GM12878 (cell line): ENCODE data around the gene ADGRG4. TPM values are rescaled to one million over a fixed set of nuclear protein-coding genes. Genes with fewer than 3 reads are reported as not detected.

ENCODE experiments used
- ATAC-seq: fragments of 200-7000 bp; cut with Tn5 transposase; 3 replicates; pipeline ENCODE4 v1.9.1; 2020; ENCODE audit warnings: mild to moderate bottlenecking, moderate library complexity
- BruUV-seq: library from RNA; stranded (reverse); fragments of 400-500 nt; replicated peaks from 2 replicates; lab custom pipeline; 2021; lab: Mats Ljungman, UMichigan
- CTCF ChIA-PET: fragments of 300-600 bp; sonication (Branson Sonifier 250); formaldehyde crosslinking; extraction: SDS; loops from one replicate; lab custom pipeline; 2021; ENCODE audit warnings: inconsistent platforms; lab: Yijun Ruan, JAX
- POLR2A ChIA-PET: fragments of 350-600 bp; formaldehyde crosslinking; extraction: SDS; loops from one replicate; lab custom pipeline; 2021; ENCODE audit warnings: inconsistent platforms; lab: Charles Lee
- RAD21 ChIA-PET: fragments of 300-600 bp; sonication (Branson Sonifier 250); formaldehyde crosslinking; loops from one replicate; lab custom pipeline; 2023; ENCODE audit warnings: antibody characterized with exemption; ENCODE audit not compliant: unreplicated experiment; lab: Charles Lee
- SMC1A ChIA-PET: fragments of 300-600 bp; sonication (Branson Sonifier 250); formaldehyde crosslinking; loops from one replicate; lab custom pipeline; 2023; ENCODE audit not compliant: unreplicated experiment, uncharacterized antibody; lab: Charles Lee
- DNase-seq: peaks from one replicate; pipeline ENCODE4 v3.0.0-alpha.2; 2011; ENCODE audit warnings: low read depth, low spot score
- FAIRE-seq: peaks from 3 replicates; lab custom pipeline; 2011; peaks lifted over from hg19 to GRCh38; lab: Jason Lieb, UNC
- H2AFZ ChIP-seq: 2 replicates; pipeline ENCODE4 v1.6.0; 2011; ENCODE audit warnings: low read depth, low read length, control low read depth; ENCODE audit not compliant: control insufficient read depth
- H3K27ac ChIP-seq: 2 replicates; pipeline ENCODE4 v1.5.1; 2011; ENCODE audit warnings: control low read depth; ENCODE audit not compliant: control insufficient read depth, insufficient read depth
- H3K27me3 ChIP-seq, 2 experiments: replicated peaks in 1 of 2; 2 replicates each; pipeline versions ENCODE4 v1.6.0 to v1.6.1; 2011; ENCODE audit warnings: low read length in 1 of 2; ENCODE audit not compliant: control insufficient read depth in 2 of 2, insufficient read depth in 2 of 2
- H3K36me3 ChIP-seq, 2 experiments: 2 replicates each; pipeline ENCODE4 v1.5.1; 2011; ENCODE audit warnings: low read length in 1 of 2; ENCODE audit not compliant: control insufficient read depth in 2 of 2, insufficient read depth in 2 of 2
- H3K4me1 ChIP-seq: 2 replicates; pipeline ENCODE4 v1.6.1; 2011; ENCODE audit warnings: mild to moderate bottlenecking, low read length, moderate library complexity, mixed read lengths; ENCODE audit not compliant: control insufficient read depth, insufficient read depth
- H3K4me2 ChIP-seq: 2 replicates; pipeline ENCODE4 v1.6.0; 2011; ENCODE audit warnings: control low read depth; ENCODE audit not compliant: control insufficient read depth, insufficient read depth
- H3K4me3 ChIP-seq: fragments of 200-600 bp; sonication (generic); 2 replicates; pipeline ENCODE4 v1.5.1; 2016
- H3K79me2 ChIP-seq: 2 replicates; pipeline ENCODE4 v1.6.0; 2011; ENCODE audit warnings: low read length; ENCODE audit not compliant: control insufficient read depth, insufficient read depth
- H3K9ac ChIP-seq: 2 replicates; pipeline ENCODE4 v1.8.0; 2011; ENCODE audit warnings: low read length, control low read depth, mixed read lengths; ENCODE audit not compliant: control insufficient read depth, insufficient read depth
- H3K9me3 ChIP-seq: replicated peaks from 3 replicates; pipeline ENCODE4 v1.5.1; 2011; ENCODE audit warnings: mild to moderate bottlenecking, low read length; ENCODE audit not compliant: control insufficient read depth, insufficient read depth
- H4K20me1 ChIP-seq: 2 replicates; pipeline ENCODE4 v1.6.0; 2011; ENCODE audit not compliant: control insufficient read depth, insufficient read depth
- ESRRA ChIP-seq: IDR thresholded peaks from 2 replicates; pipeline ENCODE4 v1.6.1; 2012; ENCODE audit warnings: mild to moderate bottlenecking, low read length, improper control_type of control experiment
- RUNX3 ChIP-seq: IDR thresholded peaks from 2 replicates; pipeline ENCODE4 v1.6.1; 2012; ENCODE audit warnings: low read length, inconsistent platforms
- SPI1 ChIP-seq: IDR thresholded peaks from 2 replicates; pipeline ENCODE4 v1.6.1; 2011; ENCODE audit warnings: low read depth, mild to moderate bottlenecking, low read length, moderate library complexity, borderline replicate concordance; ENCODE audit not compliant: insufficient read depth
- WGBS: methylation state at CpG from one replicate; pipeline ENCODE4 v1.1.6; 2016; ENCODE audit warnings: low lambda C conversion rate; ENCODE audit not compliant: insufficient replicate concordance, insufficient coverage; ENCODE audit errors: missing lambda C conversion rate; 5-methylcytosine and 5-hydroxymethylcytosine counted together
- in situ Hi-C: fragments of 300-500 bp; cut with MboI; formaldehyde crosslinking; loops from 9 replicates; pipeline ENCODE4 v1.14.3; 2018; ENCODE audit warnings: mixed read lengths
- intact Hi-C: fragments of 100-400 bp; cut with micrococcal nuclease; formaldehyde crosslinking; loops from one replicate; pipeline ENCODE4 v1.14.2; 2022; ENCODE audit not compliant: unreplicated experiment
- polyA plus RNA-seq, 11 experiments: library from polyadenylated mRNA; depleted of rRNA in 4 of 11; unstranded in 6 of 11; stranded (reverse) in 5 of 11; fragments of >200 nt; fragmentation: Nextera tagmentation in 4 of 11; fragmentation: Illumina TruSeq in 1 of 11; extraction: Ambion mirVana in 4 of 11; extraction: Trizol in 1 of 11; gene quantifications; 1 replicate in 1 of 11; 2 replicates in 10 of 11; pipeline versions ENCODE4 v1.2.1 to v1.2.3, GENCODE V29; 2011 to 2016; ENCODE audit warnings: inconsistent platforms in 2 of 11, missing spikeins in 2 of 11, low read depth in 1 of 11
- total RNA-seq, 4 experiments: library from RNA; depleted of rRNA in 3 of 4; stranded (reverse); fragments of >200 nt in 3 of 4; fragmentation: Illumina TruSeq in 1 of 4; extraction: Trizol in 1 of 4; gene quantifications; 2 replicates each; pipeline versions ENCODE4 v1.2.1 to v1.2.3, GENCODE V29; 2013 to 2021
- TF ChIP-seq, protein P1 (sequence below): fragments of 450-650 bp; IDR thresholded peaks from 2 replicates; pipeline ENCODE4 v1.6.1; 2017; ENCODE audit warnings: mild to moderate bottlenecking

ADGRG4 gene
- total and polyA plus RNA-seq, 10 of the 15 experiments (the other 5 are each of a cell fraction or from before 2014, with no cell fraction given), result not detected

DNA sequence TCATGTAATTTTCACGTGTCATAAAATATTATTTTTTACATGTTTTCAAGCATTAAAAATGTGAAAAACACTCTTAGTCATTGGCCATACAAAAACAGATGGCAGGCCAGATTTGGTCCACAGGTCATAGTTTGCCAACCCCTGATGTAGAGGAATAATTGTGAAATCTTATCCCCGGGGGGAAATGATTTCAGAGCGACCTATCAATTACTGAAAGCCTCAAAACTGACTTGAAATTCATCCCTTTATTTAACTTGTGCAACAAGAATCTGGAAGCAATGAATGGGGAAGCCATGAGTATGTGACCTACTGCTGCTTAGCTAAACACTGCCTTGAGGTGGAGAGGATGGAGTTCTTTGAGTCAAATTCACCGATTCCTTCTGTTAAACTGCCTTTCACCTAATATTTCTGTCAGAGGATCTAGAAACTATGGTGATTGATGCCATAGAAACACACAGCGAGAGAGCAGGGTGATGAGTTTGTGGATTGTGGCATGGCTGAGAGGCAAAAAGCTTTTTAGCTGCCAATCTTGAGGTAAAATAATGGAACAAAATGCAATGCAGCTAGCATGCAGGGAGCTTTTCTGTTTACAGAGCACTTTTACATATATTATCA is 156.6 kb downstream of the ADGRG4 start:
- Histone ChIP-seq H4K20me1 (no peaks in the 10 kb centered on the region), H3K4me1 (no peaks in the 10 kb centered on the region), H3K4me3 (no peak overlapping the region), H3K27me3 (no peaks in the 10 kb centered on the region; a peak in 1 of 4 replicates), H3K79me2 (no peaks in the 10 kb centered on the region), H2AFZ (no peak overlapping the region), H3K9ac (no peak overlapping the region), H3K4me2 (no peak overlapping the region), H3K36me3 (no peaks in the 10 kb centered on the region), H3K9me3 (no peaks in the 10 kb centered on the region), H3K27ac (no peak overlapping the region)
- ATAC-seq (no peak), DNase-seq (no peak), FAIRE-seq (no peak)
- intact Hi-C loops (no loop called here), in situ Hi-C loops (no loop called here)
- no peak for TF ChIP-seq RUNX3
- SMC1A ChIA-PET, result no interaction called here
- POLR2A ChIA-PET, result no interaction called here
- no TSS peak for BruUV-seq
- RAD21 ChIA-PET, result no interaction called here
- CTCF ChIA-PET, result no interaction called here
- 8% methylated on average over 5 of the region's 5 CpGs for WGBS

- ATAC-seq (peak; percentile 49; the same call in 2 of the 3 replicates), FAIRE-seq (no peak), DNase-seq (no peak)
- ChIA-PET RAD21 (no interaction called here), CTCF (no interaction called here), POLR2A (no interaction called here), SMC1A (no interaction called here)
- Histone ChIP-seq H3K9ac (no peak overlapping the region), H3K27me3 (no peaks in the 10 kb centered on the region), H3K9me3 (no peaks in the 10 kb centered on the region), H4K20me1 (no peaks in the 10 kb centered on the region), H3K36me3 (no peaks in the 10 kb centered on the region), H2AFZ (no peak overlapping the region), H3K4me2 (no peak overlapping the region), H3K27ac (no peak overlapping the region), H3K79me2 (no peaks in the 10 kb centered on the region), H3K4me3 (no peak overlapping the region), H3K4me1 (no peaks in the 10 kb centered on the region)
- TF ChIP-seq, protein P1, sequence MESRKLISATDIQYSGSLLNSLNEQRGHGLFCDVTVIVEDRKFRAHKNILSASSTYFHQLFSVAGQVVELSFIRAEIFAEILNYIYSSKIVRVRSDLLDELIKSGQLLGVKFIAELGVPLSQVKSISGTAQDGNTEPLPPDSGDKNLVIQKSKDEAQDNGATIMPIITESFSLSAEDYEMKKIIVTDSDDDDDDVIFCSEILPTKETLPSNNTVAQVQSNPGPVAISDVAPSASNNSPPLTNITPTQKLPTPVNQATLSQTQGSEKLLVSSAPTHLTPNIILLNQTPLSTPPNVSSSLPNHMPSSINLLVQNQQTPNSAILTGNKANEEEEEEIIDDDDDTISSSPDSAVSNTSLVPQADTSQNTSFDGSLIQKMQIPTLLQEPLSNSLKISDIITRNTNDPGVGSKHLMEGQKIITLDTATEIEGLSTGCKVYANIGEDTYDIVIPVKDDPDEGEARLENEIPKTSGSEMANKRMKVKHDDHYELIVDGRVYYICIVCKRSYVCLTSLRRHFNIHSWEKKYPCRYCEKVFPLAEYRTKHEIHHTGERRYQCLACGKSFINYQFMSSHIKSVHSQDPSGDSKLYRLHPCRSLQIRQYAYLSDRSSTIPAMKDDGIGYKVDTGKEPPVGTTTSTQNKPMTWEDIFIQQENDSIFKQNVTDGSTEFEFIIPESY, result no peak
- TF ChIP-seq ESRRA (no peak), SPI1 (peak; percentile 49; the same call in 1 of the 2 replicates)
- no TSS peak for BruUV-seq
- in situ Hi-C loops, result no loop called here
- WGBS, result 62% methylated on average over 3 of the region's 3 CpGs
- intact Hi-C loops, result no loop called here
Measured at GRCh38 chrX:136464589-136464988, 163.8 kb downstream of the ADGRG4 start.

Other genes with a start within 250 kb of the ADGRG4 start
- 0.34 TPM in 1 of 2 replicates, not detected in the other for gene FHL1, start 153.4 kb upstream of the ADGRG4 start, total RNA-seq (2014; rRNA removed)
- gene FHL1, start 153.4 kb upstream of the ADGRG4 start, total RNA-seq (2014; rRNA removed; fragmentation: Illumina TruSeq; extraction: Trizol), result not detected in 2 replicates
- 0.45 and 0.59 TPM in 2 replicates for gene FHL1, start 153.4 kb upstream of the ADGRG4 start, total RNA-seq (2021)
- 0.09 and 0.14 TPM in 2 replicates for gene FHL1, start 153.4 kb upstream of the ADGRG4 start, polyA plus RNA-seq (2011; rRNA removed)
- 0.13 TPM in 1 of 2 replicates, not detected in the other for gene FHL1, start 153.4 kb upstream of the ADGRG4 start, polyA plus RNA-seq (2014; fragmentation: Illumina TruSeq; extraction: Trizol)
- gene FHL1, start 153.4 kb upstream of the ADGRG4 start, polyA plus RNA-seq (2014; fragmentation: Nextera tagmentation; extraction: Ambion mirVana), result under 1 TPM; 0.13 to 0.53 TPM
- gene FHL1, start 153.4 kb upstream of the ADGRG4 start, polyA plus RNA-seq (2014; rRNA removed), result 0.46 TPM in 1 of 2 replicates, not detected in the other
- under 1 TPM; 0.33 to 0.48 TPM for gene FHL1, start 153.4 kb upstream of the ADGRG4 start, polyA plus RNA-seq (2016; fragmentation: Nextera tagmentation; extraction: Ambion mirVana)
- gene MAP7D3, start 49.6 kb upstream of the ADGRG4 start, total RNA-seq (2014; rRNA removed), result 10.7 and 14.7 TPM in 2 replicates
- gene MAP7D3, start 49.6 kb upstream of the ADGRG4 start, total RNA-seq (2014; rRNA removed; fragmentation: Illumina TruSeq; extraction: Trizol), result 24.0 TPM in 2 replicates
- gene MAP7D3, start 49.6 kb upstream of the ADGRG4 start, total RNA-seq (2021), result 10.8 and 11.3 TPM in 2 replicates
- gene MAP7D3, start 49.6 kb upstream of the ADGRG4 start, polyA plus RNA-seq (2011; rRNA removed), result 9.3 and 9.7 TPM in 2 replicates
- 17.8 and 24.2 TPM in 2 replicates for gene MAP7D3, start 49.6 kb upstream of the ADGRG4 start, polyA plus RNA-seq (2014; fragmentation: Illumina TruSeq; extraction: Trizol)
- gene MAP7D3, start 49.6 kb upstream of the ADGRG4 start, polyA plus RNA-seq (2014; fragmentation: Nextera tagmentation; extraction: Ambion mirVana), result 10 to 100 TPM in 1 of 2 experiments, 1 to 10 TPM in 1; 9.1 to 10.2 TPM
- gene MAP7D3, start 49.6 kb upstream of the ADGRG4 start, polyA plus RNA-seq (2014; rRNA removed), result 8.3 and 10.4 TPM in 2 replicates
- gene MAP7D3, start 49.6 kb upstream of the ADGRG4 start, polyA plus RNA-seq (2016; fragmentation: Nextera tagmentation; extraction: Ambion mirVana), result 10 to 100 TPM; 11.2 to 11.4 TPM
- gene BRS3, start 187.0 kb downstream of the ADGRG4 start, total RNA-seq (2014; rRNA removed), result not detected in 2 replicates
- not detected in 2 replicates for gene BRS3, start 187.0 kb downstream of the ADGRG4 start, total RNA-seq (2014; rRNA removed; fragmentation: Illumina TruSeq; extraction: Trizol)
- gene BRS3, start 187.0 kb downstream of the ADGRG4 start, total RNA-seq (2021), result not detected in 2 replicates
- not detected in 2 replicates for gene BRS3, start 187.0 kb downstream of the ADGRG4 start, polyA plus RNA-seq (2011; rRNA removed)
- not detected in 2 replicates for gene BRS3, start 187.0 kb downstream of the ADGRG4 start, polyA plus RNA-seq (2014; fragmentation: Illumina TruSeq; extraction: Trizol)
- not detected for gene BRS3, start 187.0 kb downstream of the ADGRG4 start, polyA plus RNA-seq (2014; fragmentation: Nextera tagmentation; extraction: Ambion mirVana)
- gene BRS3, start 187.0 kb downstream of the ADGRG4 start, polyA plus RNA-seq (2014; rRNA removed), result not detected in 2 replicates
- gene BRS3, start 187.0 kb downstream of the ADGRG4 start, polyA plus RNA-seq (2016; fragmentation: Nextera tagmentation; extraction: Ambion mirVana), result not detected
- 28.2 and 29.7 TPM in 2 replicates for gene HTATSF1, start 196.6 kb downstream of the ADGRG4 start, total RNA-seq (2014; rRNA removed)
- 44.2 and 45.8 TPM in 2 replicates for gene HTATSF1, start 196.6 kb downstream of the ADGRG4 start, total RNA-seq (2014; rRNA removed; fragmentation: Illumina TruSeq; extraction: Trizol)
- 24.2 and 24.8 TPM in 2 replicates for gene HTATSF1, start 196.6 kb downstream of the ADGRG4 start, total RNA-seq (2021)
- gene HTATSF1, start 196.6 kb downstream of the ADGRG4 start, polyA plus RNA-seq (2011; rRNA removed), result 1.9 and 2.2 TPM in 2 replicates
- gene HTATSF1, start 196.6 kb downstream of the ADGRG4 start, polyA plus RNA-seq (2014; fragmentation: Illumina TruSeq; extraction: Trizol), result 51.7 and 56.2 TPM in 2 replicates
- gene HTATSF1, start 196.6 kb downstream of the ADGRG4 start, polyA plus RNA-seq (2014; fragmentation: Nextera tagmentation; extraction: Ambion mirVana), result 10 to 100 TPM; 13.2 to 26.9 TPM
- gene HTATSF1, start 196.6 kb downstream of the ADGRG4 start, polyA plus RNA-seq (2014; rRNA removed), result 13.7 and 14.3 TPM in 2 replicates
- 10 to 100 TPM; 54.9 to 59.8 TPM for gene HTATSF1, start 196.6 kb downstream of the ADGRG4 start, polyA plus RNA-seq (2016; fragmentation: Nextera tagmentation; extraction: Ambion mirVana)
- not detected in 2 replicates for gene VGLL1, start 231.3 kb downstream of the ADGRG4 start, total RNA-seq (2014; rRNA removed)
- gene VGLL1, start 231.3 kb downstream of the ADGRG4 start, total RNA-seq (2014; rRNA removed; fragmentation: Illumina TruSeq; extraction: Trizol), result not detected in 2 replicates
- not detected in 2 replicates for gene VGLL1, start 231.3 kb downstream of the ADGRG4 start, total RNA-seq (2021)
- not detected in 2 replicates for gene VGLL1, start 231.3 kb downstream of the ADGRG4 start, polyA plus RNA-seq (2011; rRNA removed)
- not detected in 2 replicates for gene VGLL1, start 231.3 kb downstream of the ADGRG4 start, polyA plus RNA-seq (2014; fragmentation: Illumina TruSeq; extraction: Trizol)
- gene VGLL1, start 231.3 kb downstream of the ADGRG4 start, polyA plus RNA-seq (2014; fragmentation: Nextera tagmentation; extraction: Ambion mirVana), result not detected
- not detected in 2 replicates for gene VGLL1, start 231.3 kb downstream of the ADGRG4 start, polyA plus RNA-seq (2014; rRNA removed)
- not detected for gene VGLL1, start 231.3 kb downstream of the ADGRG4 start, polyA plus RNA-seq (2016; fragmentation: Nextera tagmentation; extraction: Ambion mirVana)